Stimulated activated CD8-positive, alpha-beta memory T cell treated with anti-CD3 and anti-CD28 coated beads, Interleukin-12 subunit alpha, Interleukin-12 subunit beta, amount 100 ng/mL, for 24 hours (primary cell): Measurements from ENCODE around the gene GSX2.

Experiments
- DNase-seq: peaks from one replicate; pipeline ENCODE4 v3.0.0-alpha.2; 2020; ENCODE audit errors: extremely low read depth

GSX2 gene

GRCh38 chr4:54077812-54078211, 22.2 kb upstream of the GSX2 start:
- DNase-seq, result no peak

GRCh38 chr4:54082168-54082567, 17.8 kb upstream of the GSX2 start:
- DNase-seq, result no peak

GRCh38 chr4:54085284-54085683, 14.7 kb upstream of the GSX2 start:
- DNase-seq, result no peak

- no peak for DNase-seq
Observed at GRCh38 chr4:54089875-54090274, 10.1 kb upstream of the GSX2 start.

GRCh38 chr4:54090404-54090803, 9.6 kb upstream of the GSX2 start:
- no peak for DNase-seq

- no peak for DNase-seq
Observed at GRCh38 chr4:54090804-54091623, 8.9 kb upstream of the GSX2 start.

- peak; percentile 47 for DNase-seq
Observed at GRCh38 chr4:54091637-54092404, 8.1 kb upstream of the GSX2 start.

- DNase-seq, result no peak
Observed at GRCh38 chr4:54092405-54093323, 7.3 kb upstream of the GSX2 start.

- no peak for DNase-seq
Observed at GRCh38 chr4:54093324-54094240, 6.4 kb upstream of the GSX2 start.

- no peak for DNase-seq
Observed at GRCh38 chr4:54094451-54094850, 5.5 kb upstream of the GSX2 start.

- DNase-seq, result no peak
Observed at GRCh38 chr4:54095110-54095825, 4.7 kb upstream of the GSX2 start.

- no peak for DNase-seq
Observed at GRCh38 chr4:54096295-54096962, 3.5 kb upstream of the GSX2 start.

- DNase-seq, result no peak
Observed at GRCh38 chr4:54097152-54097551, 2.8 kb upstream of the GSX2 start.

- no peak for DNase-seq
Observed at GRCh38 chr4:54098375-54098774, 1.6 kb upstream of the GSX2 start.

GRCh38 chr4:54099287-54099747, 646 bp upstream of the GSX2 start:
- no peak for DNase-seq

GRCh38 chr4:54100595-54101189, 729 bp downstream of the GSX2 start:
- DNase-seq, result no peak

GRCh38 chr4:54101190-54102041, 1.5 kb downstream of the GSX2 start:
- DNase-seq, result no peak

- DNase-seq, result no peak
Observed at GRCh38 chr4:54102531-54103106, 2.7 kb downstream of the GSX2 start.
